Prostate gland (tissue), 2 donors: ENCODE data around the gene ST7L.

Experiments
- CTCF ChIP-seq, 4 experiments: fragments of 200-600 bp in 2 of 4; fragments of 450-650 bp in 2 of 4; sonication (generic) in 2 of 4; IDR thresholded peaks; 1 replicate in 3 of 4; 2 replicates in 1 of 4; pipeline ENCODE4 v1.5.1; 2016 to 2019; ENCODE audit warnings: antibody characterized with exemption in 4 of 4, mild to moderate bottlenecking in 2 of 4, moderate library complexity in 2 of 4
- POLR2A ChIP-seq: fragments of 450-650 bp; IDR thresholded peaks from one replicate; pipeline ENCODE4 v1.6.1; 2016; ENCODE audit warnings: antibody characterized with exemption, mild to moderate bottlenecking
- POLR2AphosphoS5 ChIP-seq: sonication (generic); formaldehyde crosslinking; IDR thresholded peaks from one replicate; pipeline ENCODE4 v1.6.1; 2017; ENCODE audit warnings: antibody characterized with exemption

- TF ChIP-seq POLR2AphosphoS5 (no peak), CTCF (IDR thresholded peaks at IDR 0.05) (peak in 1 of 4 experiments; percentile 7), POLR2A (no peak)
Measured at GRCh38 chr1:112508278-112509004, 110.5 kb downstream of the ST7L start, which contains the start of gene WNT2B.
